Measurements from ENCODE around the gene TRAF7.

TRAF7 gene

GRCh38 chr16:2147981-2148671 is 7.5 kb upstream of the TRAF7 start, which contains the start of gene RAB26:
Gene RAB26, plus strand, starts transcription at chr16:2148625. Its CDS starts 159 bp downstream, at chr16:2148784.
- in situ Hi-C loops (cut with MboI; ENCODE audit: low sequenced_read_pairs) = no loop called here

- in situ Hi-C loops (cut with MboI; ENCODE audit: low sequenced_read_pairs) = no loop called here
These were observed 6.6 kb upstream of the TRAF7 start for GRCh38 chr16:2148714-2149629.

GRCh38 chr16:2149630-2150417 is 5.8 kb upstream of the TRAF7 start:
- in situ Hi-C loops (cut with MboI; ENCODE audit: low sequenced_read_pairs) = no loop called here

- in situ Hi-C loops (cut with MboI; ENCODE audit: low sequenced_read_pairs) = no loop called here
These were observed 5.0 kb upstream of the TRAF7 start for GRCh38 chr16:2150418-2151187.

- in situ Hi-C loops (cut with MboI; ENCODE audit: low sequenced_read_pairs) = no loop called here
These were observed 4.1 kb upstream of the TRAF7 start for GRCh38 chr16:2151188-2152091.

GRCh38 chr16:2152695-2153506 is 2.7 kb upstream of the TRAF7 start:
- in situ Hi-C loops (cut with MboI; ENCODE audit: low sequenced_read_pairs) = no loop called here

GRCh38 chr16:2154533-2155090 is 970 bp upstream of the TRAF7 start:
- in situ Hi-C loops (cut with MboI; ENCODE audit: low sequenced_read_pairs) = no loop called here

GRCh38 chr16:2155977-2156848 is 631 bp downstream of the TRAF7 start:
- in situ Hi-C loops (cut with MboI; ENCODE audit: low sequenced_read_pairs) = no loop called here

GRCh38 chr16:2156849-2157224 is 1.3 kb downstream of the TRAF7 start:
- in situ Hi-C loops (cut with MboI; ENCODE audit: low sequenced_read_pairs) = no loop called here

GRCh38 chr16:2157480-2158261 is 2.1 kb downstream of the TRAF7 start:
- in situ Hi-C loops (cut with MboI; ENCODE audit: low sequenced_read_pairs) = no loop called here

GRCh38 chr16:2158262-2158638 is 2.7 kb downstream of the TRAF7 start:
- in situ Hi-C loops (cut with MboI; ENCODE audit: low sequenced_read_pairs) = no loop called here

GRCh38 chr16:2159175-2159838 is 3.7 kb downstream of the TRAF7 start:
- in situ Hi-C loops (cut with MboI; ENCODE audit: low sequenced_read_pairs) = no loop called here

- in situ Hi-C loops (cut with MboI; ENCODE audit: low sequenced_read_pairs) = no loop called here
These were observed 5.5 kb downstream of the TRAF7 start for GRCh38 chr16:2160915-2161551.

GRCh38 chr16:2161911-2162310 is 6.3 kb downstream of the TRAF7 start:
- in situ Hi-C loops (cut with MboI; ENCODE audit: low sequenced_read_pairs) = no loop called here

- in situ Hi-C loops (cut with MboI; ENCODE audit: low sequenced_read_pairs) = no loop called here
These were observed 7.1 kb downstream of the TRAF7 start for GRCh38 chr16:2162676-2163118.

All from hTERT RPE-1 (cell line).